Left lung (tissue), 10 donors: Measurements from ENCODE around the gene ENTPD5. TPM values are rescaled to one million over a fixed set of nuclear protein-coding genes. Genes with fewer than 3 reads are reported as not detected.

Experiments
- ATAC-seq: fragments of 200-7000 bp; cut with Tn5 transposase; one replicate; pipeline ENCODE4 v1.9.1; 2020; ENCODE audit warnings: moderate library complexity
- DNase-seq, 4 donors: peaks; one replicate each; pipeline ENCODE4 v3.0.0-alpha.2; 2013 to 2020
- H3K27ac ChIP-seq, 2 donors: fragments of 200-600 bp; sonication (generic) in 1 of 2; one replicate each; pipeline versions ENCODE4 v1.5.0 to v1.8.0; 2020 to 2021
- H3K27me3 ChIP-seq, 2 donors: fragments of 200-600 bp; sonication (generic) in 1 of 2; one replicate each; pipeline versions ENCODE4 v1.5.0 to v1.8.0; 2020 to 2021
- H3K36me3 ChIP-seq, 2 donors: fragments of 200-600 bp; sonication (generic) in 1 of 2; one replicate each; pipeline versions ENCODE4 v1.5.0 to v1.8.0; 2020 to 2021
- H3K4me1 ChIP-seq, 2 donors: fragments of 200-600 bp; one replicate each; pipeline ENCODE4 v1.8.0; 2021
- H3K4me3 ChIP-seq, 2 donors: fragments of 200-600 bp; sonication (generic) in 1 of 2; one replicate each; pipeline versions ENCODE4 v1.5.0 to v1.8.0; 2020 to 2021; ENCODE audit warnings: mild to moderate bottlenecking in 1 of 2
- H3K9me3 ChIP-seq, 2 donors: fragments of 200-600 bp; sonication (generic) in 1 of 2; one replicate each; pipeline versions ENCODE4 v1.5.0 to v1.8.0; 2020 to 2021
- intact Hi-C, 2 donors: fragments of 100-400 bp; cut with DNase I; formaldehyde crosslinking; loops; one replicate each; pipeline versions ENCODE4 v1.11.2 to v1.14.2; 2022
- polyA plus RNA-seq, 6 donors: library from polyadenylated mRNA; unstranded; fragments of 120-200 nt; gene quantifications; one replicate each; pipeline ENCODE4 v1.2.1, GENCODE V29; 2013; ENCODE audit not compliant: insufficient read length in 6 of 6
- total RNA-seq, 2 donors: library from RNA; stranded (reverse); fragmentation: NEBNext Ultra II Directional; extraction: Animal tissue kit (Norgen Biotek cat#: 25700); gene quantifications; one replicate each; pipeline ENCODE4 v1.2.1, GENCODE V29; 2021
- TF ChIP-seq, protein P1 (sequence below), 2 donors: fragments of 200-600 bp; sonication (generic) in 1 of 2; IDR thresholded peaks; one replicate each; pipeline versions ENCODE4 v1.5.0 to v1.8.0; 2021; ENCODE audit warnings: antibody characterized with exemption in 2 of 2
- donor health status: DM: no; HTN: yes; CAD: no.
- donor health status: DM: no; HTN: no; CAD: no.

The ENTPD5 gene
- total and polyA plus RNA-seq, 8 donors = 16.0 to 18.7 (median 17.9) TPM

DNA sequence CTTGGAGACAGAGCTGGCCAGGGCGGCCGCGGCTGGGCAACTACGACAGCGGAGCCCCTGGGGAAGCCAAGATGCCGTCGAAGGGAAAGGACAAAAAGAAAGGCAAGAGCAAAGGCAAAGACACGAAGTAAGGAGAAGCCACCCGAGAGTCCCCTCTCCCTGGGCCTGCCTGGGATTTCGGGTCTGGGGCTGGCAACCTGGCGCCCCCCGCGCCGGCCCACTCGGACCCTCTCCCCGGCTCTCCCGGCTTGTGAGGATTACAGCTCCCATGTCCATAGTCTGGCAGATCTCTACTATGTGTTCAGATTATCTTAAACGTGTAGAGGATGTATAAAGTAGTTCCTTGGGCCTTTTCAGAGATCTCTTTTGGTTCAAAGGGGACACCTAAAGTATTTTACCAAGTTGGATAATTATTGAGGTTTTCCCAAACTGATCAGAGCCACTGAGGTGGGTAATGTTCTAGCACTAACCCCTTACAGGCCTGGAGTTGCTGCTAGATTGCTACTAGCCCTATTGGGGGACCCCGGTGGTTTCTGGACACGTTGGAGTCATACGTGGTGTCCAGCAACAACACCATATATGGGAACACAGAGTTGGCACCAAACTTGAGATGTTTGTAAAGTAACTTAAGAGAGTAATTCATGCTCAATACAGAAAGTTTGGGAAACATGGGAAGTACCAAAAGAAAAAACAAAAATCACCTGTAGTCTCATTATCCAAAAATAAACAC is 485 bp upstream of the ENTPD5 start:
- H3K4me1 ChIP-seq = peaks cover 7 to 14% of the 10 kb centered on the region in 2 donors
- ATAC-seq (peak; percentile 14), DNase-seq (peak in 2 of 4 donors; percentile 36 to 74)
- TF ChIP-seq, protein P1, sequence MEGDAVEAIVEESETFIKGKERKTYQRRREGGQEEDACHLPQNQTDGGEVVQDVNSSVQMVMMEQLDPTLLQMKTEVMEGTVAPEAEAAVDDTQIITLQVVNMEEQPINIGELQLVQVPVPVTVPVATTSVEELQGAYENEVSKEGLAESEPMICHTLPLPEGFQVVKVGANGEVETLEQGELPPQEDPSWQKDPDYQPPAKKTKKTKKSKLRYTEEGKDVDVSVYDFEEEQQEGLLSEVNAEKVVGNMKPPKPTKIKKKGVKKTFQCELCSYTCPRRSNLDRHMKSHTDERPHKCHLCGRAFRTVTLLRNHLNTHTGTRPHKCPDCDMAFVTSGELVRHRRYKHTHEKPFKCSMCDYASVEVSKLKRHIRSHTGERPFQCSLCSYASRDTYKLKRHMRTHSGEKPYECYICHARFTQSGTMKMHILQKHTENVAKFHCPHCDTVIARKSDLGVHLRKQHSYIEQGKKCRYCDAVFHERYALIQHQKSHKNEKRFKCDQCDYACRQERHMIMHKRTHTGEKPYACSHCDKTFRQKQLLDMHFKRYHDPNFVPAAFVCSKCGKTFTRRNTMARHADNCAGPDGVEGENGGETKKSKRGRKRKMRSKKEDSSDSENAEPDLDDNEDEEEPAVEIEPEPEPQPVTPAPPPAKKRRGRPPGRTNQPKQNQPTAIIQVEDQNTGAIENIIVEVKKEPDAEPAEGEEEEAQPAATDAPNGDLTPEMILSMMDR (IDR thresholded peaks at IDR 0.05) = no peak
- peak overlapping the region; percentile 66 to 81 for H3K4me3 ChIP-seq
- intact Hi-C loops = no loop called here
- no peaks in the 10 kb centered on the region for H3K9me3 ChIP-seq
- H3K27me3 ChIP-seq = no peaks in the 10 kb centered on the region
- H3K36me3 ChIP-seq = no peaks in the 10 kb centered on the region
- H3K27ac ChIP-seq = peak overlapping the region; percentile 73 to 98

DNA sequence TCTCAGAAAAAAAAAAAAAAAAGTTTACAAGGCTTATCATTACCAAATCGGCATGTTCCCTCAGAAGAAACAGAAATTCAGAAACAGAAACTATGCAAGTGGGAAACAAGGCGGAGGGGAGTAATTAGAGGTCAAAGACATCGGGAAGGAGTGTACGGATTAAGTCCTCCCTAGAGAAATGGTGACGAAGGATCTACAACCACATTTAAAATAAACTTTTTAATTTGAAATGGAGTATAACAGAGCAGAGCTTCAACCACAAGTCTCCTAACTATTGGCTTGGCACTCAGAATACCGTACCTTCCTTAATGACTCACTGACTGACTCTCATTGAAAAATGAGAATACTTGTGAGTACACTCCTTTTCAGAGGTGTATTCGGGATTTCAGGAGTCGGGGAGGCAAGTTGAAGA is 908 bp downstream of the ENTPD5 start:
- TF ChIP-seq, protein P1 (IDR thresholded peaks at IDR 0.05) = no peak
- peaks cover 7 to 14% of the 10 kb centered on the region in 2 donors for H3K4me1 ChIP-seq
- H3K4me3 ChIP-seq = peak overlapping the region; percentile 66 to 81
- H3K36me3 ChIP-seq = no peaks in the 10 kb centered on the region
- peak in 1 of 4 donors; percentile 28 for DNase-seq
- intact Hi-C loops = no loop called here
- no peaks in the 10 kb centered on the region for H3K9me3 ChIP-seq
- H3K27ac ChIP-seq = peak overlapping the region; percentile 97 to 98
- peak; percentile 67 for ATAC-seq
- no peaks in the 10 kb centered on the region for H3K27me3 ChIP-seq

DNA sequence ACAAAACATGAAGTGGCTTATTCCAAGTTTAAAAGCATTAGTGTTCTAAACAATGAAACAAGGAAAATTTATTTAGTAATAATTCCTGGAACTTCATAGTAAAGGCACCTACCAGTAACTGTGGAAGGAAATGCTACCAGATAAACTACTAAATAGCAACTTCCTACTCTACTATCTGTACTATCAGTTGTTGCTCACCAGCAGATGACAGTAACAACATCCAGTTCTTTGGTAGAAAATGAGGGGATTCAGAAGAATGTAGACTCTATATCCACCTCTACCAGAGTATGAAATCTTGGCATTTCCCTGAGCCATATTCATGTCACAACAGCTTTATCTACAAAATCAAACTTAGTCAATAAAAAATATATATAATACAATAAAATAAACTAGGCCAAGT is 3.1 kb downstream of the ENTPD5 start:
- H3K27me3 ChIP-seq = no peaks in the 10 kb centered on the region
- H3K36me3 ChIP-seq = peaks cover 0 to 4% of the 10 kb centered on the region in 2 donors
- no peak overlapping the region for H3K4me3 ChIP-seq
- intact Hi-C loops = no loop called here
- H3K27ac ChIP-seq = no peak overlapping the region
- H3K4me1 ChIP-seq = peaks cover 7 to 14% of the 10 kb centered on the region in 2 donors
- no peak for ATAC-seq
- H3K9me3 ChIP-seq = no peaks in the 10 kb centered on the region
- no peak for DNase-seq
- TF ChIP-seq, protein P1 (IDR thresholded peaks at IDR 0.05) = no peak

DNA sequence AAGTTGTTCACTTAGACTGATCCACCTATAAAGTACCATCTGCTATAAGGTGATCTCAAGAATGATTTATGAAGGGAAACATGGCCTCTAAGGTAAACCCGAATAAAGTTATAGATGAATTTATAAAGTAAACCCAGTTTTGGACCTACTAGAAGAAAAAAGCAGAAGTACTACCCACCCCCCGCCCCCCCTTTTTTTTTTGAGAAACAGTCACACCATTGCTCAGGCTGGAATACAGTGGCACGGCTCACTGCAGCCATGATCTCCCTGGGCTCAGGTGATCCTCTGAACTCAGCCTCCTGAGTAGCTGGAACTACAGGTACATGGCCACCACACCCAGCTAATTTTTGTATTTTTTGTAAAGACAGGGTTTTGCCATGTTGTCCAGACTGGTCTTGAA is 3.9 kb downstream of the ENTPD5 start:
- Histone ChIP-seq H3K27ac (no peak overlapping the region), H3K9me3 (no peaks in the 10 kb centered on the region), H3K36me3 (peaks cover 0 to 12% of the 10 kb centered on the region in 2 donors), H3K4me3 (no peak overlapping the region), H3K27me3 (no peaks in the 10 kb centered on the region), H3K4me1 (peaks cover 6 to 14% of the 10 kb centered on the region in 2 donors)
- no peak for ATAC-seq
- no peak for DNase-seq
- TF ChIP-seq, protein P1 (IDR thresholded peaks at IDR 0.05) = no peak
- intact Hi-C loops = no loop called here

DNA sequence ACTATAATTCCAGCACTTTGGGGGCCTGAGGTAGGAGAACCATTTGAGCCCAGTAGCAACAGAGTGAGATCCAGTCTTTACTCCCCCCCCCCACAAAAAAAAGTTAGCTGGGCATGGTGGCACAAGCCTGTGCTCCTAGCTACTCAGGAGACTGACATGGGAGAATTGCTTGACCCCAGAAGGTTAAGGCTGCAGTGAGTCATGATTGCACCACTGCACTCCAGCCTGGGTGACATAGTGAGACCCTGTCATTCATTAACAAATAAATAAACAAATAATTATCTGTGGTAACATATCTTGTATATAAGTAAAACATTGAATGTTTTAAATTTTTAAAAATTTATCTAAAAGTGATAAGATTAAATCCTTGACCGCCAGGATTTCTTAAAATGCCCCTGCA is 4.8 kb downstream of the ENTPD5 start:
- no peak overlapping the region for H3K27ac ChIP-seq
- peaks cover 0 to 5% of the 10 kb centered on the region in 2 donors for H3K4me1 ChIP-seq
- H3K27me3 ChIP-seq = no peaks in the 10 kb centered on the region
- no peak for ATAC-seq
- H3K36me3 ChIP-seq = peaks cover 0 to 20% of the 10 kb centered on the region in 2 donors
- no peak overlapping the region for H3K4me3 ChIP-seq
- DNase-seq = no peak
- intact Hi-C loops = no loop called here
- TF ChIP-seq, protein P1 (IDR thresholded peaks at IDR 0.05) = no peak
- no peaks in the 10 kb centered on the region for H3K9me3 ChIP-seq
